ENCODE data around the gene PAGR1.

- TF ChIP-seq YY1 (IDR thresholded peaks at IDR 0.05; ENCODE audit: insufficient read depth, insufficient read length) (no peak), ZNF274 (IDR thresholded peaks at IDR 0.05; ENCODE audit: low read depth, low read length) (no peak), SUZ12 (IDR thresholded peaks at IDR 0.05; ENCODE audit: extremely low read depth, insufficient read depth, insufficient read length) (no peak)
Observed at GRCh38 chr16:29794231-29794710, 21.7 kb upstream of the PAGR1 start.

Data from NT2/D1 (cell line).